ENCODE results near the gene MYH9.
"Not testable (repeated sequence)": the region's sequence is repeated elsewhere in the genome, so short reads cannot be mapped to it uniquely, and the experiment has no call there.

The MYH9 gene

DNA sequence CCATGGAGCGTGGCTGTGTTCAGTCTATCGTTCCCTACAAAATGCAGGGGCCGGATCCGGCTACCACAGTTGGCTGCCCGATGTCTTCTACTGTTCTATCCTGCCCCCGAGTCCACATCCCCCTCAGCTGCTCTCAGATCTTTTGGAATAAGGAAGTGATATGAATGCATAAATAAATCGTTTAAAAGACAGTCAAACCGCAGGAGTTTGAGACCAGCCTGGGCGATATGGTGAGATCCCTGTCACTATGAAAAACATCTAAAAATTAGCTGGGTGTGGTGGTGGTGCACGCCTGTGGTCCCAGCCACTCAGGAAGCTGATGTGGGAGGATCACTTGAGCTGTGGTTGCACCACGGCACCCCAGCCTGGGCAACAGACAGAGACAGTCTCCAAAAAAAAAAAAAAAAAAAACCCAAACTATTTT is 97.8 kb downstream of the MYH9 start:
- peak; percentile 52 for DNase-seq

DNA sequence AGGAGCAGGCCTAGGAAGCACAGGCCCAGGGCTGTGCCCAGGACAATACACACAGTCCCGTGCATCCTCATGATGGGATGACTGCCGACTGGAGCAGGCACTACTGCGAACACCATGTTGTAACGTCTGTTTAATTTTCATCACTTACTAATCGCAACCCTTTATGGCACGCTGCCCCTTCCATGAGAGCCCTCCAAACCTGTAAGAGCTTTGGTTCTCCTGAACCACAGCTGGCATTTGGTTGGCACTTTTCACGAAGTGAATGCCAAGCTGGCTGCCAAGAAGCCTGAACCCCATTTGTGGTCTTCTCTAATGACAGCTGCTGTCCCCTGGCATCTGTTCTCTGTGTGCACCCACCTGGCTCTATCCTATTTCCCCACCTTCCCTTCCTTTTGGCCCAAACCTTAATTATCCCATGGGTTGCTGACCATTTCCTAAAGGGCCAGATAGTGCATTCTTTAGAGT is 98.3 kb downstream of the MYH9 start:
- peak; percentile 17 for DNase-seq

DNA sequence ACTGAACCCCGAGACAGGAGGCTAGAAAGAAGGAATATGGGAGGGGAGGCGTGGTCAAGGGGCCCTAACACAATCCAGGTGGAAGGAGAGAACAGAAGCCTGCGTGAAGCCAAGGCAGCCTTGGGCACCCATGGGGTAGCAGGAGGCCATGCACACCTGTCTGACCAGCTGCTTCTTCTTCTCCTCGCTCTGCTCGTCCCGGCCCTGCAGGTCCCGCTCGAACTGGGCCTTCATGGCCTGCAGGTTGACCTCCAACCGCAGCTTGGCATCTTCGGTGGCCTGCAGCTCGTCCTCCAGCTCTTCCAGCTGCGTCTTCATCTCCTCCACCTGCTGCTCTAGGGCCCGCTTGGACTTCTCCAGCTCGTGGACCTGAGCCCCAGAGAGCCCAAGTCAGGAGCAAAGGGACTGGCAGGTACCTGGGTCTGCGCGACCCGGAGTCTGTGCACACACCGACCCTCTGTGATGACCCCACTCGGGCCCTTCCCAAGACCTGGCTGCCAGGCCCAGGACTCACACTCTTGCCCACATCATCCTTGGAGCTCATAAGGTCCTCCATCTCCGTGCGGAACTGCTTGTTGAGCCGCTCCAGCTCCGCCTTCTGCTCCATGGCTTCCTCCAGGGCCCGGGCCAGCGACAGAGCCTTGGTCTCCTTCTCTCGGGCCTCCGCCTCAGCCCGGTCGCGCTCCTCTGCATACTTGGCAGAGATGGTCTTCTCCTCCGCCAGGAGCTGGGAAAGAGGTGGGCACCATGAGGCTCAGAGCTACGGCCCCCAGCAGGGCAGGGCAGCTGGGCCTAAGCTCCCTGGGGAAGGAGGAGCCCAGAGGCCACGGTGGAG is 99.0 kb downstream of the MYH9 start:
- peak; percentile 16 for DNase-seq

DNA sequence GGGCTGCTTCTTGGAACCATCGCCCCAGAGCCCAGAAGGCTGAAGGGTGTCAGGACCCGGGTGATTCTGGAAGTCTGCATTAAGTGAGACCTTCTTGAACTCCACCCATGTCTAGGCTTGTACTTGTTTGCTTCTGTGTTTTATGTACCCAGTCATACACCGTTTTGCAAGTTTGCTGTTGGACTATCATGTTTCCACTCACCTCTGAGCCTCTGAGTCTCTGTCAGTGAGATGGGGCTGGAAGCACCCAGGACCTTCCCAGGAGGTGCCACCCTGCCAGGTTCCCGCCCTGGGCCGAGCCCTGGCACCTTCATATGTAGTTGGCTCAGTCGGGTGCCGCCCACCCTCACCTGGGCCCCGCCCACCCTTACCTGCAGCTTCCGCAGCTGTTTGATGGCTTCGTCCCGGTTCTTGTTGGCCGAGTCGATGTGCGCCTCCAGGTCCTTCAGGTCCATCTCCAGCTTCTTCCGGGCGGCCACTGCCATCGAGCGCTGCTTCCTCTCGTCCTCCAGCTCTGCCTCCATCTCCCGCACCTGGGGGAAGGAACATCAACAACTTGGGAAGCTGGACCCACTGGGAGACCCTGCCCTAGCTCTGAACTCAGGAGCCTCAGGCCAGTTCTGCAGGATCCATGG is 99.8 kb downstream of the MYH9 start:
- no peak for DNase-seq

DNA sequence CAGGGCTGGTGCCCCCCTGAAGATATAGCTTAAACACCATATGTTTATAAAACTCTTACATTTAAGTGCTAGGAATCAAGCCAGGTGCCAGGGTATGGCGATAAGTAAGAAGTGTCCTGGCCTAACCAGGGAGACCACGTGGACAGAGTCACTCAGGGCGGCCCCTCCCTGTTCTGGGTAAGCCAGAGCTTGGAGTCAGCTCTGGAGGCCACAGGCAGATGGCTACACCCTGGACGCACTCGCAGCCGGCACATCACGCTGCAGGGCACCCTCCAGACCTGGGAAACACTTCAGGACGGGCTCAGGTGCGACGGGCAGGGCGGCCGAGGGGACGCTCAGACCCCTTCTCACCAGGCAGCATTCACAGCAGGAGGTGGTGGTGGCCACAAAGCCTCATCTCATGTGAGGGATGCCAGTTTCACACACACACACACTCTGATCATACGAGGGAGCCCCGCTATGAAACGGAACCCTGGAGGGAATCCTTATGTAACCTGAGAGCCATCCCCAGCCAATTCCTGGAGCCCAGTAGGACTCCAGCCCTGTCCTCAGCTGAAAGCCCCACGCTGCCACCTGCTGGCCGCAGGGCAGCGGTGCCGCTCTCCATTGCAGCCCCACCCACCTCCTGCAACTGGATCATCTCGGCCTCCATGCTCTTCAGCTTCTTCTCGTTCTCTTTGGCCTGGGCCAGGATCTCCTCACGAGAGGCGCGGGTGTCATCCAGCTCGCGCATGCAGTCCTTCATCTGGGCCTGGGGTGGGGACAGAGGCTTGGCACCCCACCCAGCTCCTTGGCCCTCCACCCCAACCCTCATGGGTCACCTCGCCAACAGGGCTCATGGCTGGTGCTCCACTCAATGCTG is 101.4 kb downstream of the MYH9 start:
- peak; percentile 74 for DNase-seq

DNA sequence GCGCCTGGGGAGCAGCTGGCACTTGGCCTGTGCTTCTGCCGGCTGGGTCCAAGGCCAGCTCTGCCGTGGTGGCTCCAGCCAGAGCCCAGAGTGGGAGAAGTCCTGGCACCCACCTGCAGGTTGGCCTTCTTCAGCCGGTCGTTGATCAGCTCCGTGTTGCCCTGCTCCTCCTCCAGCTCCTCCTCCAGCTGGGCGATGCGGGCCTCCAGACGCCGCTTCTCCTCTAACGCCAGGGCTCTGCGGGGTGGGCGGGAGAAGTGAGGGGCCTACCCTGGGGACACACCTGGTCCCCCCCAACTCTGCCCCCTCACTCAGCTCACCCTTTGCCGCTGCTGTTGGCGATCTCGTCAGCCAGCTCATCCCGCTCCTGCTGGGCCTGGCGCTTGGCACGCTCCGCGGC is 102.2 kb downstream of the MYH9 start:
- no peak for DNase-seq

DNA sequence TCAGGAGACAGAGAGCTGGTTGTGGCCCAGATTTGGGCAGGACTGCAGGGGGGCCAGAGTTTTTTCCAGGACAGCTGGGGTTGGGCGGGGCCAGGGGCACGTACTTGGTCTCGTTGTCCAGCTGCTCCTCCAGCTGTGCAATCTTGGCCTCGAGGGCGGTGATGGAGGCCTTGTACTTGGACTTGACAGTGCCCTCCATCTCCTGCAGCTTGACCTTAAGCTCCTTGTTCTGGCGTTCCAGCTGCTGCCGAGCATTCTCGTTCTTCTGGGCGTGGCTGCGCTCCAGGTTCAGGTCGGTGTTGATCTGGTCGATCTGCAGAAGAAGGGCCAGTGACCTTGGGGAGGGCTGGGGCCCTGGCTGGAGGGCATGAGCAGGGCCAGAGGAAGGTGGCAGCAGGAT is 102.8 kb downstream of the MYH9 start:
- DNase-seq = no peak

DNA sequence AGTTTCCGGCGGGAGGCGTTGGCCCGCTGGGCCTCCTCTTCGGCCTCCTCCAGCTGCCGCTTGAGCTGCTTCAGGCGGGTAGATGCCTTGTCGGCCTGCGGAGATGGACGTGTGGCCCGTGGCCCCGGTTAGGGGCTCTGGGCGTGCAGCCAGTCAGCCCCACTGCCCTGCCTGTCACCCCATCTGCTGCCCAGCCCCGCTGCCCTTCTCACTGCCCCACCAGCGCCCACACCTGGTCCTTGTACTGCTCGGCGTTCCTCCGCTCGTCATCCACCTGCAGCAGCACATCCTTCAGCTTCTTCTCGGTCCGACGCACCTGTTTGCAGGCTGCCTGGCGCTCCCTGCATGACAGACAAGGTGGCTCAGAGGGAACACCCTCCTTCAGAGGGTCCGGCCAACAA is 103.6 kb downstream of the MYH9 start:
- no peak for DNase-seq

DNA sequence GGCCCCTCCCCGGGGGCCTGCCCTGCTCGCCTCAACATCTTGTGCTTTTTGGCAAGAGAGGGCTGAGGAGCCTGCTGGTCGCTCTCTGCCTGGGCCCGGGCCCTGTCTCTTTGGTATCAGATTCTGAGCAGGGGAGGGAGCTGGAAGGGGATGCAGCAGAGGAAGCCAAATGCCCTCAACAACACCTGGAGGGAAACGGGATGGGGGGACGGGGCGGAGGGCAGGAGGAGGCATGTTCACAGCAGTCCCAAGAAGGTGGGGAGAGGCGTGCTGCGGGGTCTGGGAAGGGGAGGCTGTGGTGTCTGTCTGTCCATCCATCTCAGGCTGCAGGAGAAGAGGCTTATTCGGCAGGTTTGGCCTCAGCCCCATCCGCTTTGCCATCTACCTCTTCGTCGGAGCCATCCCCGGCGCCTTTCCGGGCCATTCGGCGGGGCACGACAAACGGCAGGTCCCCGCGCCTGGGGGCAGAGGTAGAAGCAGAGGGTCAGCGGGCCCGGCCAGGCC is 105.4 kb downstream of the MYH9 start:
- DNase-seq = no peak

DNA sequence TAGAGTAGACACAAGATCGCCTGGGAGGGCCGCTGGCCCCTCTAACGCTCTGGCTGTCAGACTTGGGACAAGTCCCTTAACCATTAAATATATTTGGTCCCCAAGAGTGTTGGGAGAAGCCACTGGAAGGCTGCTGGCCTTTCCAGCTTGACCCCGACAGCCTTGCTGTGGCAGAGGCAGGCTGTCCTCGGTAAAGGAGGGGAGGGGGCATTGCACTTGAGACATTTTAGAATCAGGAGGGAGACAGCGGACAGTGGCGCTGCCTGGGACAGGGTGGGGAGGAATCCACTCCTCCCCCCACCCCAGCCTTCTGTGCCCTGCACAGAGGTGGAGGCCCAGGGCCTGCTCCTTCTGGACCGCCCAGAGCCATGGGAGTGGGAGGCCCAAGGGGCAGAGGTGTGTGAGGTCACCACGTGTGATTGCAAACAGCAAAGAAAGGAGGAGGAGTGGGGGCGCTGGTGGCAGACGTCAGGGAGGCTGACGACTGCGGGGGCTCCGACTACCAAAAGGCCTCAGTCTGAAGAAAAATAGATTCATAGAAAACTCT is 105.9 kb downstream of the MYH9 start:
- no peak for DNase-seq

DNA sequence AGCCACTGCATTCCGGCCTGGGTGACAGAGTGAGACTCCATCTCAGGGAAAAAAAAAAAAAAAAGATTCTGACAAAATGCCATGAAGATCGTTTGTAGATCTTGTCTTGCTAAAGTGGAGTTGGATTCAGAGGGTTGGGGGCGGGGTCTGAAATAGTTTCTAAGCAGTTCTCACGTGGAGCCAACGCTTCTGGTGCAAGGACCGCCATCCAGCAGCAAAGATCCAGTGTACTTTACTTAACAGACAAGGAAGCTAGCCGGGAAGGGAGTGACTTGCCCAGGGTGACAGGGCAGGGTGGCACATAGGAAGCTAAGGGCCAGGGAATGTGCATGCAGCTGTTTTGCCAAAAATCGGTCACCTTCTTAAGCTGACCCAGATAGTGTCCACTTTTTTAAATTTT is 107.4 kb downstream of the MYH9 start:
- DNase-seq = no peak

DNA sequence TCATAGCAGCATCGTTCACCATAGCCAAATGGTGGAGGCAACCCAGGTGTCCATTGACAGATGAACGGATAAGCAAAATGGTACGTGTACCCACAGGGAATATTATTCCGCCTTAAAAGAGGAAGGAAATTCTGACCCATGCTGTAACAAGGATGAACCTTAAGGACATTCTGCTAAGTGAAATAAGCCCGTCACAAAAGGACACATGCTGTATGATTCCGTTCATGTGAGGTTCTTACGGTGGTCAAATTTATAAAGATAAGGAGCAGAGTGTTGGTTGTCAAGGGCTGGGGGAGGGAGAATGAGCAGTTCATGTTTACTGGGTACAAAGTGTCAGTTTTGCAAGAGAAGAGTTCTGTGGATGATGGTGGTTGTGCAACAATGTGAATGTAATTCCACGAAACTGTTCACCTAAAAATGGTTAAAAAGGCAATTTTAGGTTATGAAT is 108.5 kb downstream of the MYH9 start:
- DNase-seq = no peak

DNA sequence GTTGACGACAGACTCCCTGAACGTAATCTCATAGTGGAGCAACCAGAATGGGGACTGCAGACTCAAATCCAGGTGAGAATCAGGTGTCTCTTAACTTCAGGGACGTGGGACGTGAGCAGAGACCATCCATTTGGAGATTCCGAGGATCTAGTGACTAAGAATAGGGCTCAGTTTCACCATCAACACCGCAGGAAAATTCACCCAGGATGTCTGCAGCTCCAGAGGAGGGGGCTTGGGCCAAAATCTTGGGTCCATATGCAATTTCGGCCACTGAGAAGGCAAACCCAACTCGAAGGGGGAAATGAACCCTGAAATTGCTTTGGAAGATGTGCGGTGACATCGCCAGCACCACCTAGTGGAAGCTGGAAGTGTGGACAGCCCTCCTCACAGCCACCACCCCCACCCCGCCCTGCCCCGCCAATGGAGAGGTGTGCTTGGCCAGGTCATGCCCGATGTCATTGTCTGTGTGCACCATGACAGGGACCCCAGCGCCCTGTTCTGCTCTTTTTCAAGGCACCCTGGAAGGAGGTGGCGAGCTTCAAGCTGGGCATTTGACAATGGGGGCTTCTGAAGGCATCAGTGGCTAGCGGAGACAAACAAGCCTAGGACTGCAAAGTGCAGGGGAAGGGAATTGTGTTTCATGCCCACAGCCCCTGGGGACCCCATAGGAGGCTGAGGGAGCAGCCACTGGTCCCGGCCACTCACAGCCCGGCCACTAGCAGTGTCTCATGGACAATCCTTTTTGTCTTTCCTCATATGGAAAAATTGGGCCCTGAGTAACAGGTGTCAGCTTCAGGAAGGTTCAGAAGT is 110.1 kb downstream of the MYH9 start:
- peak; percentile 67 for DNase-seq

DNA sequence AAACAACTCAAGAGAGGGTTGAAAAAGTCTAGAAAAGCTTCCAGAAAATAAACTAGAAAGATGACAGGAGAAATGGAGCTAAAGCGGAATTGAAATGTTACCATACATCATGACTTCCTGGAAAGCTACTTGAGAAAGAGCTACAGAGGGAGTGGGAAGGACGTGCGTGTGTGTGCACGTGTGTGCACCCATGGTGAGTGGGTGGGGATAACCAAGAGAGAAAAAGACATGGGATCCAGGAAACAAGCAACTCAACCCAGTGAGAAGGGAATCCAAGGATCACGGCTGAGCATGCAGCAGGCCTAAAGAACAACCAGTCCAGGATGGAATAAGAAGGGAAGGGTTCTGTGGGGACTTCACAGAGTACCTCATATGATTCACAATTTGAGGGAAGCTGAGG is 113.2 kb downstream of the MYH9 start:
- DNase-seq = no peak

DNA sequence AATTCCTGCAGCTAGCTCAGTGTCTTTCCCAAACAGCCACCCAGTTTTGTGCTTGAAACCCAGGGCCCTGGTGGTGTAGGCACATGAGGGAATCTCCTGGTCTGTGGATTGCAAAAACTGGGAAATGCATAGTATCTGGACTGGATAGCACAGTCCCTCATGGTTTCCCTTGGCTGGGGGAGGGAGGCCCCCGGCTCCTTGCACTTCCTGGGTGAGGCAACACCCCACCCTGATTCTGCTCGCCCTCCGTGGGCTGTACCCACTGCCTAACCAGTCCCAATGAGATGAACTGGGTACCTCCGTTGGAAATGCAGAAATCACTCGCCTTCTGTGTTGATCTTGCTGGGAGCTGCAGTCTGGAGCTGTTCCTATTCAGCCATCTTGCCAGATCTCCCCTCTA is 115.8 kb downstream of the MYH9 start:
- DNase-seq = not testable (repeated sequence)

DNA sequence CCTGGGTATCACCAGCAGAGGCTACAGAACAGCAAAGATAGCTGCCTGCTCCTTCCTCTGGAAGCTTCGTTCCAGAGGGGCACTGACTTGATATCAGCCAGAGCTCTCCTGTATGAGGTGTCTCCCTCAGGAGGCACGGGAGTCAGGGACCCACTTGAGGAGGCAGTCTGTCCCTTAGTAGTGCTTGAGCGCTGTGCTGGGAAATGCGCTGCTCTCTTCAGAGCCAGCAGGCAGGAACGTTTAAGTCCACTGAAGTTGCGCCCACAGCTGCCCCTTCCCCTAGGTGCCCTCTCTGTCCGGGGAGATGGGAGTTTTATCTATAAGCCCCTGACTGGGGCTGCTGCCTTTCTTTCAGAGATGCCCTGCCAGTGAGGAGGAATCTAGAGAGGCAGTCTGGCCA is 116.5 kb downstream of the MYH9 start:
- DNase-seq = not testable (repeated sequence)

DNA sequence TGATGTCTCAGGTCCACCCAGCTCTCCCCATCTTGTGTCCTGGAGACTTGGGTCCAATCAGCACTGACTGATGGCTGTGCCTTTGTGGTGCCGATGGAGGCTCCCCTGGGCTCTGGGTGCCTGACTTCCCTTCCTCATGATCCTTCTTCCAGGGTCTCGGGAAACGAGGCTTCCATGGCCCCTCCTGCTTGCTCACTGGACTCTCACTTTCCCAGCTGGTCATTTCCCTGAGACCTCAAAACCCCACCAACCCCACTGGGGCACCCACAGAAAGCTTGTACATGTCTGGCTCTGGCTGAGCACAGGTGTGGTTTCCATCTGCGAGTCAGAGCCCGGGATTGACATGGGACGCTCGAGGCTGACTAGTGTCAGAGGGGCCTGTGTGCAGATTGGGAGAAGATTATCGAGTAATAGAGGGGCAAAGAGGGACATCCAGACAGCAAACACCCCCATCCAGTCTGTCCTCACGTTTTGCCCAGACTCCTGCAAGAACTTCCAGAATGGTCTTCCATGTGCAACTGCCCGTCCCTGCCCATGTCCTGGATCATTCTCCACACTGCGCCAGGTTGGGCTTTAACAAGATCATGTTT is 119.8 kb downstream of the MYH9 start:
- no peak for DNase-seq

DNA sequence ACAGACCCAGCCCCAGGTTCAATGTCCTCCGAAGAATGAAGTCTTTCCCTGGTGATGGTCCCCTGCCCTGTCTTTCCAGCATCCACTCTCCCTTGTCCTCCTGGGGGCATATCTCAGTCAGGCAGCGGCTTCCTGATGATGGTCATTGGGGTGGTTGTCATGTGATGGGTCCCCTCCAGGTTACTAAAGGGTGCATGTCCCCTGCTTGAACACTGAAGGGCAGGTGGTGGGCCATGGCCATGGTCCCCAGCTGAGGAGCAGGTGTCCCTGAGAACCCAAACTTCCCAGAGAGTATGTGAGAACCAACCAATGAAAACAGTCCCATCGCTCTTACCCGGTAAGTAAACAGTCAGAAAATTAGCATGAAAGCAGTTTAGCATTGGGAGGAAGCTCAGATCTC is 120.7 kb downstream of the MYH9 start:
- DNase-seq = no peak

DNA sequence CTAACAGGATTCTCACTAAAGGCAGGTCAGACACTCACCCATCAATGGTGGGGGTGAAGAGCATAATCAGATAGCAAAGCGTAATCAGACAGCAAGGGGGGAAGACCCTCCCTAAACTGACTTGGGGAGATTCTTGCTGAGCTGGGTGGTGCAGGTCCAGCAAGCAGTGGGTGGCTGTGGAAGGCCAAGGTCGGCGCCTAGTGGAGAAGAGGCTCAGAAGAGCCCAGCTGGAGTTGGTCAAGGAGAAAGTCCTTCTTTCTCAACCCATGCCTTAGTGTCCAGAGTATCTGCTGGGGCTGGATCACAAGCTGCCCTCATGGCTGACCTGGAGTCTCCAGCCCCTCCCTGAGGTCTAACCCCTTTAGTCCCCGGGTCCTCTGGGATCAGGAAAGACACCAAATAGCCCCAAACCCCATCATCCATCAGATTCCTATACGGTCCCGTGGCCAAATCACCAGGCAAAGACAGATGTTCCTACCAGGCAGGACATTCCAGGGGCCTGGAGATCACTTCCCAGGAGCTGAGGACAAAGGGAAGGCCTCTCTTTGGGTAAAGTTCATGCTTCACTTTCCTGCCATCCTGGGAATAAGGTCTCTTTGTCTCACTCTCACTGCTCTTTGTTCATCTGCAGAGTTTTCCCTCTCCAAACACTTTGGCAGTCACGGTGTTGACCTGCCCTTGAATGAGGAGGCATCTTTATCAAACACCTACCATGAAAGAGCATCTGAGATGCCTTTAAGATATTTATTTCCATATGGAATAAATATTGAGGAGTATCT is 123.7 kb downstream of the MYH9 start:
- not testable (repeated sequence) for DNase-seq

DNA sequence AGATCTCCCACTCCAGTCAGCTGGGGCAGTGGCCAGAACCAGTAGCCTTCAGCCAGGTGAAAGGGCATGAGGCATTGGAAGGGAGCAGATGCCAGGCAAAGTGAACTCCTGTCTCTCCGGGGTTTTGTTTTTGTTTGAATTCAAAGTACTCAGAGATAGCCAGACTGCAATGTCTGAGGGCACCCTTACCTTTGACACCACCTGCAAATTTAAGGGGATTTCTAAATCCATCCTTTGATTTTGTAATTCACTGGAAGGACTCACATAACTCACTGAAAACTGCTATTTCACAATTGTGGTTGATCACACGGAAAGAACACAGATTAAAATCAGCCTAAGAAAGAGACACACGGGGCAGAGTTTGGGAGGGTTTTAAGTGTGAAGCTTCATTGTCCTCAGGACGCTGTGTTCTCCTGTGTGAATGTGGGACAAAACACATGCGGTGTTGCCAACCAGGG is 124.5 kb downstream of the MYH9 start:
- DNase-seq = not testable (repeated sequence)

DNA sequence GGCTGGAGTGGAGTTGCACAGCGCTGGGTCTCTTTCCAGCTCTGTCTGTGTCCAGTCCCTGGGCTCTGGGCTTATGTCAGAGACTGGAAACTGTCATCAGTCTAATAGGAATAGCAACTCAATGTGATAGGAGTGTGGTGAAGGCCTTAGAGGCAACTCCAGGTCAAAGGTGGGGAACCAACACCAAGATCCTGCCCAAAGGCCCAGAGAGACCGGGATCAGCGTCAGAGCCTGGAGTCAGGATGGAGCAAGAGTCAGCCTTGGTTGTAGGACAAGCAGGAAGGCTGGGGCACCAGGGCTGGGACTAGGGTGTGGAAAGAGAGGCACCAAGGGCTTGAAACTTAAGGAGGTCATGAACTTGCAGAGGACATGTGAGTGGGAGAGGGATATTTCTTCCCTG is 125.5 kb downstream of the MYH9 start:
- DNase-seq = not testable (repeated sequence)

Data from activated T-cell treated with anti-CD3 and anti-CD28 coated beads, Interleukin-2, amount 50 U/mL, for 1 hour (primary cell).